Hepatocyte (in vitro differentiated cells): ENCODE measurements around the gene MTNR1A. TPM values are rescaled to one million over a fixed set of nuclear protein-coding genes. Genes with fewer than 3 reads are reported as not detected.

Experiments
- DNase-seq: peaks from one replicate; pipeline ENCODE4 v3.0.0-alpha.2; 2016; ENCODE audit warnings: low spot score
- H2AFZ ChIP-seq: fragments of 200-600 bp; sonication (generic); 2 replicates; pipeline ENCODE4 v1.6.0; 2016; ENCODE audit warnings: antibody characterized with exemption, mild to moderate bottlenecking
- H3K27ac ChIP-seq: fragments of 200-600 bp; sonication (generic); 2 replicates; pipeline ENCODE4 v1.5.1; 2016; ENCODE audit warnings: mild to moderate bottlenecking
- H3K27me3 ChIP-seq: fragments of 200-600 bp; sonication (generic); 2 replicates; pipeline ENCODE4 v1.6.1; 2016
- H3K36me3 ChIP-seq: fragments of 200-600 bp; sonication (generic); replicated peaks from 2 replicates; pipeline ENCODE4 v1.5.1; 2016; ENCODE audit warnings: low read depth; ENCODE audit not compliant: insufficient read depth
- H3K4me1 ChIP-seq: fragments of 200-600 bp; sonication (generic); 2 replicates; pipeline ENCODE4 v1.5.1; 2016; ENCODE audit warnings: mild to moderate bottlenecking, moderate library complexity; ENCODE audit not compliant: insufficient read depth
- H3K4me2 ChIP-seq: fragments of 200-600 bp; sonication (generic); 2 replicates; pipeline ENCODE4 v1.6.0; 2016
- H3K4me3 ChIP-seq: fragments of 200-600 bp; sonication (generic); 2 replicates; pipeline ENCODE4 v1.5.1; 2016; ENCODE audit warnings: mild to moderate bottlenecking
- H3K79me2 ChIP-seq: fragments of 200-600 bp; sonication (generic); 2 replicates; pipeline ENCODE4 v1.6.0; 2017; ENCODE audit warnings: mild to moderate bottlenecking
- H3K9me2 ChIP-seq: fragments of 200-600 bp; sonication (generic); replicated peaks from 2 replicates; pipeline ENCODE4 v1.6.0; 2017; ENCODE audit warnings: mild to moderate bottlenecking; ENCODE audit not compliant: insufficient read depth
- H3K9me3 ChIP-seq: fragments of 200-600 bp; sonication (generic); 2 replicates; pipeline ENCODE4 v1.5.1; 2016; ENCODE audit warnings: low read depth, mild to moderate bottlenecking
- H4K20me1 ChIP-seq: fragments of 200-600 bp; sonication (generic); 2 replicates; pipeline ENCODE4 v1.6.0; 2016; ENCODE audit warnings: mild to moderate bottlenecking; ENCODE audit not compliant: insufficient read depth, poor library complexity, severe bottlenecking
- EZH2 ChIP-seq: fragments of 200-600 bp; sonication (generic); IDR thresholded peaks from 2 replicates; pipeline ENCODE4 v1.6.1; 2016; ENCODE audit warnings: antibody characterized with exemption, mild to moderate bottlenecking, borderline replicate concordance
- EZH2phosphoT487 ChIP-seq: fragments of 200-600 bp; sonication (generic); IDR thresholded peaks from one replicate; pipeline ENCODE4 v1.6.1; 2018; ENCODE audit warnings: antibody characterized with exemption, mild to moderate bottlenecking, low read depth, moderate library complexity; ENCODE audit not compliant: unreplicated experiment, severe bottlenecking
- WGBS: methylation state at CpG from one replicate; pipeline ENCODE4 v1.1.6; 2016; ENCODE audit warnings: low lambda C conversion rate; ENCODE audit errors: missing lambda C conversion rate; 5-methylcytosine and 5-hydroxymethylcytosine counted together
- polyA plus RNA-seq: library from polyadenylated mRNA; unstranded; fragments of >200 nt; fragmentation: Nextera tagmentation; extraction: Ambion mirVana; gene quantifications from 2 replicates; pipeline ENCODE4 v1.2.1, GENCODE V29; 2016
- total RNA-seq: library from RNA; depleted of rRNA; stranded (reverse); fragments of >200 nt; gene quantifications from 2 replicates; pipeline ENCODE4 v1.2.3, GENCODE V29; 2014
- TF ChIP-seq, protein P1 (sequence below): fragments of 200-600 bp; sonication (generic); IDR thresholded peaks from 2 replicates; pipeline ENCODE4 v1.5.1; 2016; ENCODE audit warnings: antibody characterized with exemption, mild to moderate bottlenecking; ENCODE audit not compliant: poor library complexity

The MTNR1A gene
- total and polyA plus RNA-seq, 2 experiments from 2014 or later: not detected

DNA sequence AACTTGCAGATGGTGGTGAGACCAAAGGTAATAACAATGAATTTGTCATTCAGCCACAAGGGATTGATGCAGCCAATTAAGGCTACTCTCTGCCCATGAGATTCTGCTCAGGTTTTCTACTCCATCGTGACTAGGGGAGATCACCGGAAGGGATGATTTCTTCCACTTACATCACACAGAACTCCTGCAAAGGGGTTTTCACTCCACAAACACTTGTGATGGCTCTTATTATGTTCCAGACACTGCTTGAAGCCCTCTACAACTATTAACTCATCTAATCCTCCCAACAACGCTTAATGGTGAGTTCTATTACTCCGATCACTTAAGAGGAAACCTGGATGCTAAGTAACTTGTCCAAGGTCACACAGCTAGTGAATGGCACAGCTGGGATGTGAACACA lies 55.9 kb downstream of the MTNR1A start:
- Histone ChIP-seq H3K9me3 (no peaks in the 10 kb centered on the region), H3K4me1 (no peaks in the 10 kb centered on the region), H3K9me2 (no peaks in the 10 kb centered on the region), H2AFZ (no peak overlapping the region), H4K20me1 (no peaks in the 10 kb centered on the region), H3K27me3 (no peaks in the 10 kb centered on the region), H3K4me3 (no peak overlapping the region), H3K4me2 (no peak overlapping the region), H3K36me3 (no peaks in the 10 kb centered on the region), H3K27ac (no peak overlapping the region), H3K79me2 (no peaks in the 10 kb centered on the region)
- TF ChIP-seq EZH2: no peak
- TF ChIP-seq EZH2phosphoT487: no peak
- TF ChIP-seq, protein P1, sequence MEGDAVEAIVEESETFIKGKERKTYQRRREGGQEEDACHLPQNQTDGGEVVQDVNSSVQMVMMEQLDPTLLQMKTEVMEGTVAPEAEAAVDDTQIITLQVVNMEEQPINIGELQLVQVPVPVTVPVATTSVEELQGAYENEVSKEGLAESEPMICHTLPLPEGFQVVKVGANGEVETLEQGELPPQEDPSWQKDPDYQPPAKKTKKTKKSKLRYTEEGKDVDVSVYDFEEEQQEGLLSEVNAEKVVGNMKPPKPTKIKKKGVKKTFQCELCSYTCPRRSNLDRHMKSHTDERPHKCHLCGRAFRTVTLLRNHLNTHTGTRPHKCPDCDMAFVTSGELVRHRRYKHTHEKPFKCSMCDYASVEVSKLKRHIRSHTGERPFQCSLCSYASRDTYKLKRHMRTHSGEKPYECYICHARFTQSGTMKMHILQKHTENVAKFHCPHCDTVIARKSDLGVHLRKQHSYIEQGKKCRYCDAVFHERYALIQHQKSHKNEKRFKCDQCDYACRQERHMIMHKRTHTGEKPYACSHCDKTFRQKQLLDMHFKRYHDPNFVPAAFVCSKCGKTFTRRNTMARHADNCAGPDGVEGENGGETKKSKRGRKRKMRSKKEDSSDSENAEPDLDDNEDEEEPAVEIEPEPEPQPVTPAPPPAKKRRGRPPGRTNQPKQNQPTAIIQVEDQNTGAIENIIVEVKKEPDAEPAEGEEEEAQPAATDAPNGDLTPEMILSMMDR: no peak
- no peak for DNase-seq
- WGBS: 92% methylated on average over 4 of the region's 4 CpGs

DNA sequence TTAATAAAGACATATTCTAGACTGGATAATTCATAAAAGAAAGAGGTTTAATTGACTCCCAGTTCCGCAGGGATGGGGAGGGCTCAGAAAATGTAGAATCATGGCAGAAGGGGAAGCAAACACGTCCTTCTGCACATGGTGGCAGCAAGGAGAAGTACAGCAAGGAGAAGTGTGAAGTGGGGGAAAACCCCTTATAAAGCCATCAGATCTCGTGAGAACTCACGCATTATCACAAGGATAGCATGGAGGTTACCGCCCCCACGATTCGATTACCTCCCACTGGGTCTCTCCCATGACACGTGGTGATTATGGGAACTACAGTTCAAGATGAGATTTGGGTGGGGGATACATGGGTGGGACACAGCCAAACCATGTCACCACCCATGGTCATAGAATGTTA lies 58.3 kb downstream of the MTNR1A start:
- H4K20me1 ChIP-seq: no peaks in the 10 kb centered on the region
- no peaks in the 10 kb centered on the region for H3K4me1 ChIP-seq
- TF ChIP-seq, protein P1: no peak
- no peak for TF ChIP-seq EZH2
- TF ChIP-seq EZH2phosphoT487: no peak
- no peak overlapping the region for H3K4me2 ChIP-seq
- no peaks in the 10 kb centered on the region for H3K36me3 ChIP-seq
- H3K27ac ChIP-seq: no peak overlapping the region
- H2AFZ ChIP-seq: no peak overlapping the region
- no peak overlapping the region for H3K4me3 ChIP-seq
- no peak for DNase-seq
- no peaks in the 10 kb centered on the region for H3K9me3 ChIP-seq
- 91% methylated on average over 8 of the region's 8 CpGs for whole genome bisulfite sequencing
- H3K27me3 ChIP-seq: no peaks in the 10 kb centered on the region
- H3K9me2 ChIP-seq: no peaks in the 10 kb centered on the region
- H3K79me2 ChIP-seq: no peaks in the 10 kb centered on the region

DNA sequence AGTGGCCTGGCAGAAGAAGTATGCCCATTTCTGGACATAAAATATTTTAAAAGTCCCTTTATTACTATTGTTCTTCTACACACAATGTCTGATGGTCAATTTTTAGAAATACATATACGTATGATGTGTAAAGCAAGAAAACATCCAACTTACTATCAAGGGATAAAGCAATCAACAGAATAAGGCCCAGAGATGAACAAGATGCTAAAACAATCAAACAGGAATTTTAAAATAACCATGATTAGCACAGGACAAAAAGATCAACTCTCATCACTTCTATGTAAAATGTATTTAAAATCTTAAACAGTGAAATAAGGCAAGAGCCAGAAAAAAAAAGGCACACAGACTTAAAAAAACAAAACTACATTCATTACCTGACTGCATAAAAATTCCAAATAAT lies 60.9 kb downstream of the MTNR1A start:
- no peak overlapping the region for H2AFZ ChIP-seq
- H4K20me1 ChIP-seq: no peaks in the 10 kb centered on the region
- no peak overlapping the region for H3K4me2 ChIP-seq
- H3K79me2 ChIP-seq: no peaks in the 10 kb centered on the region
- no peaks in the 10 kb centered on the region for H3K27me3 ChIP-seq
- no peak for DNase-seq
- H3K36me3 ChIP-seq: no peaks in the 10 kb centered on the region
- H3K9me3 ChIP-seq: no peaks in the 10 kb centered on the region
- 100% methylated on average over 1 of the region's 1 CpG for WGBS
- H3K4me3 ChIP-seq: no peak overlapping the region
- H3K27ac ChIP-seq: no peak overlapping the region
- no peaks in the 10 kb centered on the region for H3K4me1 ChIP-seq
- TF ChIP-seq EZH2 (no peak), EZH2phosphoT487 (no peak)
- TF ChIP-seq, protein P1: no peak
- H3K9me2 ChIP-seq: no peaks in the 10 kb centered on the region

DNA sequence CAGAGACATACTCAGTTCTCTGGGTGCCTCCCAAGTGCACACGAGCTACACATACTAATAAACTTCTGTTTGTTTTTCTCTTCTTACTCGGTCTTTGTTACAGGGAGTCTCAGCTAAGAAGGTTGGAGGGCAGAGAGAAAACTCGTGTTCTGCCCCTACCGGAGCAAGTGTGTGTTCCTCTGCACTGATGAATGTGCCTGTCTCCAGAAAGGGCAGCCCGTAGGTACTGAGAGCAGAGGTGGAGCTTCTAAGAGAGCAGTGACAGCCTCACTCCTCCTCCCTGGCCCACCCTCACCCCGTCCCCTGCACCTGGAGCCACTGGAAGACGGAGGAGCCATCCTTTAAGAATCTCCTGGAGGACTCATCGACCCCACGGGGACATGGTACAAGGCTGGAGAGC lies 67.6 kb downstream of the MTNR1A start:
- Histone ChIP-seq H3K27me3 (no peaks in the 10 kb centered on the region), H4K20me1 (no peaks in the 10 kb centered on the region), H3K9me3 (no peaks in the 10 kb centered on the region), H3K36me3 (no peaks in the 10 kb centered on the region), H3K4me2 (no peak overlapping the region), H3K9me2 (no peaks in the 10 kb centered on the region), H2AFZ (no peak overlapping the region), H3K4me3 (no peak overlapping the region), H3K79me2 (no peaks in the 10 kb centered on the region), H3K4me1 (no peaks in the 10 kb centered on the region), H3K27ac (no peak overlapping the region)
- no peak for DNase-seq
- TF ChIP-seq EZH2 (no peak), EZH2phosphoT487 (no peak)
- TF ChIP-seq, protein P1: no peak
- WGBS: 71% methylated on average over 9 of the region's 9 CpGs
